NCI-H526 treated with DMSO at 0.1 percent for 48 hours (cell line): ENCODE results near the gene KLHL29.

Experiments used
- DNase-seq: peaks from one replicate; lab custom pipeline; 2025; lab: John Stamatoyannopoulos, UW

The KLHL29 gene

GRCh38 chr2:23632831-23633395 is 247.9 kb downstream of the KLHL29 start:
- DNase-seq: no peak

GRCh38 chr2:23633966-23634365 is 249.0 kb downstream of the KLHL29 start:
- DNase-seq: no peak

- no peak for DNase-seq
These were observed 250.7 kb downstream of the KLHL29 start for GRCh38 chr2:23635442-23636340.

GRCh38 chr2:23636426-23636825 is 251.4 kb downstream of the KLHL29 start:
- no peak for DNase-seq

- no peak for DNase-seq
These were observed 252.2 kb downstream of the KLHL29 start for GRCh38 chr2:23637011-23637778.

GRCh38 chr2:23639406-23639982 is 254.5 kb downstream of the KLHL29 start:
- no peak for DNase-seq

- DNase-seq: no peak
These were observed 255.7 kb downstream of the KLHL29 start for GRCh38 chr2:23640711-23641110.

DNA sequence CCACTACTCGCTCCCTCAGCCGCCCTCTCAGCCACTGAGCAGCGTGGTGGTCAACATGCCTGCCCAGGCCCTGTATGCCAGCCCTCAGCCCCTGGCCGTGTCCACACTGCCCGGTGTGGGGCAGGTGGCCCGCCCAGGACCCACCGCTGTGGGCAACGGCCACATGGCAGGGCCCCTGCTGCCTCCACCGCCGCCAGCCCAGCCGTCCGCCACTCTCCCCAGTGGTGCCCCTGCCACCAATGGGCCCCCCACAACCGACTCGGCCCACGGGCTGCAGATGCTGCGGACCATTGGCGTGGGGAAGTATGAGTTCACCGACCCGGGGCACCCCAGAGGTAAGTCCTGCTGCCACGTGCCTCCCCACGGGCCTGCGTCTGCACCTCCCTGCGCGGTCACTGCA is 257.5 kb downstream of the KLHL29 start:
- DNase-seq: no peak

DNA sequence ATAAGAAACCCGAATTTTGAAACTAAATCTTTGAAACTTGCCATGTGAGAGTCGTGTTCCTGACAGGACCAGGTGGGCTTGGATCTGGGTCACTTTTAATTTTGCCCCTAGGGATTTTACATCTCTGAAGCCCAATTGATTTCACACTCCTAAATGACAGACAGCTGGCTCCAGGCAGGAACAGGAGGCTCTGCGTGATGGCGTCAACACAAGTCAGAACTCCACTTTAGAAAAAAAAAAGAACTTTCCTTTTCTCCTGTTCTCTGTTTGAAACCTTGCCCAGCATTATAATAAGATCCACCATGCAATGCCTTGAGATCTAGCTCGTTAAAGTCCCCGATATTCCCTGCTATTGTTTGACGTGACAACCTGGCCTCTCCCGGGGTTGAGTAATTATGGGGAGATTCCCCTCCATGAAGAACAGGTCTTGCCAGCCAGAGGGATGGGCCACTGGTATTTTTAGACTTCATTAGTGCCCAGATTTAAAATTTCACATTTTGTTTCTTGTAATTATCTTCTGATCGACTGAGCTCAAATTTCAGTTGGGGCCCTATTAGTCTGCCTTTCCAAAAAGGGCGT is 260.3 kb downstream of the KLHL29 start:
- no peak for DNase-seq

DNA sequence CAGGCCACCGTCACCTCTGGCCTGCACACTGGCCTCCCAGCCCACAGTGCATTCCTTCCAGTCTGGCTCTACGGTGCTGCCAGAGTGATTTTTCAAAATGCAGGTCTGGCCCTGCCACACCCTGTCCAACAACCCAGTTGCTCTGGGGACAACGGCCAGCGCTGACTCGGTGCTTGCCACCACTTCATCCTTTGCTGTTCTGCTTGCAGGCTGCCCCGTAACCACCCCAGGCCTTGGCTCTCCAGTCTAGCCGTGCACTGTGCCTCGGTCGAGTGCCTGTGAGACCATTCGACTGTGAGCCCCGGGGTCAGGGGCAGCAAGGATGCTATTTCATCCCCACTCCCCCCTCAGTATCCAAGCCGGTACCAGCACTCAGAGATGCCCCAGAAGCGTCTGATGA is 262.6 kb downstream of the KLHL29 start:
- no peak for DNase-seq

- no peak for DNase-seq
These were observed 264.3 kb downstream of the KLHL29 start for GRCh38 chr2:23649303-23649702.

DNA sequence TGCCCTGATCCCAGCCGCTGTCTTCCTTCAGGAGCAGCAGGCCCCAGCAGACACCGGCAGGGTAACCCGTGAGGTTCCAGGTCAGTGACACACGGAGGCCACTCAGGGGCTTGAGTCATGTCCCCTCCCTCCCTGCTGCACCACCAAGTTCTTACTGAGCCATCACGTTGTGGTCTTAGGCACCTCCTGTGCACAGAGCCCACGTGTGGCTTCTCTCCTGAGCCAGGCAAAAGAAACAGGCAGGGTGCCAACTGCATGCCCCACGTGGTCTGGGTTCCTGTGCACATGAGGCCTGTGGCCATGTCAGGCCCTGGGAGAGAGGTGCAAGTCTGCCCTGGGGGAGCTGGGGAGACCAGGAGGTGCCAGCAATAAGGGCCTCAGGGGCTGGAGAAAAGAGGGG is 264.8 kb downstream of the KLHL29 start:
- no peak for DNase-seq

DNA sequence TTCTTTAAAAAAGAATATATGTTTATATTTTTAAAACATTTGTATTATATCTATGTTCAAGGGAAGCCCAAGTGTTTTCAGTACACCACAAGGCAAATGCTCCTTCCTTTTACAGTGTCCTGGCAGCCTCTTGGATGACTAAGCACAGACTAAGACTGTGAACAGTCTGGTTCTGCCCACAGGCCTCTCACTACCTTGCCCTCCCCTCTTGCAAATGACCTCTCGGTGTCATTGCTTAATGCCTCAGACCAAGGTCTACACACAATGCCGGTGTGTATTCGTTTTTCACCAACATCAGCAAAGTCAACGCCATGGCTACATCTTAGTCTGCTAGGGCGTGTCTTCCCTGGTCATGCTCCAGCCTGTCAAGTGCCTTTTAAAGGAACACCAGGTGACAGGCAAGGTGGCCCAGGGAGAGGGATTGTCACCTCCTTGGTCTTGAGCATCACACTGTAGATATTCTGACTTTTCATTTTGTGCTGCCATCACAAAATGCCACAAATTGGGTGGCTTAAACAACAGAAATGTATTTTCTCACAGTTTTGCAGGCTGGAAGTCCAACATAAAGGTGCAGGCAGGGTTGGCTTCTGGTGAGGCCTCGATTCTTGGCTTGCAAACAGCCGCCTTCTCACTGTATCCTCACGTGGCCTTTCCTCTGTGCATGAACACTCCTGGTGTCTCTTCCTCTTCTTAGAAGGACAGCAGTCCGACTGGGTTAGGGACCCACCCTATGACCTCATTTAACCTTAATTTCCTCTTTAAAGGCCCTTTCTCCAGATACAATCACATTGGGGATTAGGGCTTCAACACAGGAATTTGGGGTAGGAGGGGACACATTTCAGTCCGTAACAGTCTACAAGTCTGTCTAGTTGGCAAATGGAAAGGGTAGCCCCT is 266.5 kb downstream of the KLHL29 start:
- no peak for DNase-seq

- no peak for DNase-seq
These were observed 268.3 kb downstream of the KLHL29 start for GRCh38 chr2:23653326-23653725.

DNA sequence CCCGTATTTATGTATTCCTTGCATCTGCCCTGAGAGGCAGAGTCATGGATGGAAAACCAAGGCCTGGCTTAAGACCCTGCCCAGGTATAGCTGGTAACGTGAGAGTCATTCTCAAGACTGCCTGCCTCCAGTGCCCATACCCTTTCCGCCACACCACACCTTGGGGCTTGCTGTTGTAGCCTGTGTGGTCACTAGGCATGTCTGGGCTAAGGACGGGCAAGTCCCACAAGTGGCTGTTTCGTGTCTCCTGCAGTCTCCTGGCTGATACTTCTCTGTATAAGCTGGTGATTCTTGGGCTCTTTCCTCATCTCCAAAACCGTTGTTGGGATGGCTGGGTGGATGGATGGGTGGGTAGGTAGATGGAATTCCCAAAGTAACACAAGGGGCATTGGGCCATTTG is 269.8 kb downstream of the KLHL29 start:
- no peak for DNase-seq

DNA sequence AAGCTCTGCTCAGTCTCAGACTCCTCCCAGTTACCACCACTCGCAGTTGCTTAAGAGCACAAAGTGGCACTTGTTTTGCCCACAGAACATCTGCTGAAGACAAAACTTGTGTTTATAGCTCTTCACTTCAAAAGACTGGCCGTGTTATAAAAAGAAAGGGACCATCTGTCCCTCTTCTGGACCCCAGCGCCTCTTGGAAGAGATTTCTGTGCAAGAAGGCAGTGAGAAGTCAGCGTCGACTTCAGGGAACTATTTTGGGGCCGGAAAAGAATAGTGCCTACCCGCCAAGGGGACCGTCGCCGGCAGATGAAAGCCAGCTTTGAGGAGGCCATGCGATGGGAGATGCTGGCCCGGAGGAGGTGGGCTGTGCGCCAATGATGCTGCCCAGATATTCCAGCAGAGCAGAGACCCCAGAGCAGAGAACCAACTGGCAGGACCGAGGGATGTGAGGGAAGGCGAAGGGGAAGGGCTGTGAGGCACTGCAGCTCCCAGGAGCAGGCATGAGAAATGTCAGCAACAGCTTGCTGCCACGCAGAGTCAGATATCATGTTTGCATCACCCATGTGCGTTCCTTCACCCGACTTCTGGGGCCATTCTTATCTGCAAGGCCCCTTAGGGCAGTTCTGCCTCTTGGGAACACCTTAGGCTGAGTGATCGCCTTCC is 271.1 kb downstream of the KLHL29 start:
- no peak for DNase-seq

DNA sequence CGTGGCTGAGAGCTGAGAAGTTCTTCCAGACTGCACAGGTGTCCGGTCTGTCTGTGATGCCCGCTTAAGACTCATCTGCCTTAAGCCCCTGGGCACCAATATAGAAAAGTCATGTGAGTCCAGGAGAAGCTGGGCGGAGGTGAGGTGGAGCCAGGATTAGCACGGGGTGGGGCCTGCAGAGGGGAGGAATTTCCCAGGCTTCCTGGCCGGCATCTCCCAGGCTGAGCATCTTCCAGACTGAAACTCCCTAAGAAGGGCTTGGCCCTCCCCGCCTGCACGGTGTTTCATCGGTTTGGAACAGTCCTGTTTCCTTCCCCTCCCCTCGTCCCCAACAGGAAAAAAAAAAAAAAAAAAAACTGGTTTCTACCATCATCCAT is 271.6 kb downstream of the KLHL29 start:
- no peak for DNase-seq

DNA sequence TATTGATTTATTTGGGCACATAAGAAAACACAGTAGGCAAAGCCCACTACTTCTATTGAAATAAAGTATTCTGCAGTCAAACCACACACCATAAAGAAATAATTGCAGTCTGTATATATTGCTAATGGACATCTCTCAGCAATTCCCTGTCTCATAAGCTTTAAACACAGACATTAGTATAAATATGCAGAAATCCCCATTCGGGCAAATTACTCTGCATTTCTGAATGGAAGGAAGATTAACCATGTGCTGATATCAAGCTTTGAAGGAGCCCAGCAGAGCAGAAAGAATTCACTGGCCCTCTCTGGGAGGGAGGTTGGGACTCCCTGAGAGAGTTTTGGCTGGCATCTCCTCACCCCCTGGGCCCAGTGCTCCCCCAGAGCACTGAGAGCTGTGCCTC is 272.4 kb downstream of the KLHL29 start:
- DNase-seq: no peak

GRCh38 chr2:23657934-23658333 is 273.0 kb downstream of the KLHL29 start:
- no peak for DNase-seq

DNA sequence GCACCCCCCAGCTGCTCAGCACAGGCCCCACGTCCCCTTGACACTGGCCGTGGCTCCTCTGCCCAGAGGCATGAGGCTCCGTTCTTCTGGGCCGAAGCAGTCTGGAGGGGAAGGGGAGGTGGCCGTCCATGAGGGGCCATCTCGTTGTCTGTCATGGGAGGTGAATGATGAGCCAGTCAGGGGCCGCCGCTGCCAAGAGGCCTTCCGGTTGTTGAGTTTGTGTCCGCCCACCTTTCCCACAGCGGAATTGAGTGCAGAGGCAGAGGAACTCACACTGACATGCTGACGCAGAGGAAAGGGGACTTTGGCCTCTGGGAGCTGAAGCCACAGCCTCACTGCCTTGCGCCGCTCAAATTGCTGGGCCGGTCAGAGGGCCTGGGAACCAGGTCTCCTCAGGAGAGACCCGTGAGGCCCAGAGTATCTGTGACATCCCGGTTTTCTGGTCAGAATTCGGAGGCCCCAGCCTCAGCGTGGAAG is 273.5 kb downstream of the KLHL29 start:
- no peak for DNase-seq

- DNase-seq: no peak
These were observed 274.3 kb downstream of the KLHL29 start for GRCh38 chr2:23659328-23659727.
